Breast epithelium (tissue), 3 donors: Measurements from ENCODE around the gene ASCC1.

Source experiments
- POLR2A ChIP-seq: fragments of 450-650 bp; IDR thresholded peaks from one replicate; pipeline ENCODE4 v1.6.1; 2016; ENCODE audit warnings: antibody characterized with exemption, mild to moderate bottlenecking, moderate library complexity
- TF ChIP-seq, protein P1 (sequence below), 3 donors: fragments of 450-650 bp; IDR thresholded peaks; one replicate each; pipeline ENCODE4 v1.5.1; 2016 to 2017; ENCODE audit warnings: antibody characterized with exemption in 3 of 3, mild to moderate bottlenecking in 3 of 3, moderate library complexity in 3 of 3

DNA sequence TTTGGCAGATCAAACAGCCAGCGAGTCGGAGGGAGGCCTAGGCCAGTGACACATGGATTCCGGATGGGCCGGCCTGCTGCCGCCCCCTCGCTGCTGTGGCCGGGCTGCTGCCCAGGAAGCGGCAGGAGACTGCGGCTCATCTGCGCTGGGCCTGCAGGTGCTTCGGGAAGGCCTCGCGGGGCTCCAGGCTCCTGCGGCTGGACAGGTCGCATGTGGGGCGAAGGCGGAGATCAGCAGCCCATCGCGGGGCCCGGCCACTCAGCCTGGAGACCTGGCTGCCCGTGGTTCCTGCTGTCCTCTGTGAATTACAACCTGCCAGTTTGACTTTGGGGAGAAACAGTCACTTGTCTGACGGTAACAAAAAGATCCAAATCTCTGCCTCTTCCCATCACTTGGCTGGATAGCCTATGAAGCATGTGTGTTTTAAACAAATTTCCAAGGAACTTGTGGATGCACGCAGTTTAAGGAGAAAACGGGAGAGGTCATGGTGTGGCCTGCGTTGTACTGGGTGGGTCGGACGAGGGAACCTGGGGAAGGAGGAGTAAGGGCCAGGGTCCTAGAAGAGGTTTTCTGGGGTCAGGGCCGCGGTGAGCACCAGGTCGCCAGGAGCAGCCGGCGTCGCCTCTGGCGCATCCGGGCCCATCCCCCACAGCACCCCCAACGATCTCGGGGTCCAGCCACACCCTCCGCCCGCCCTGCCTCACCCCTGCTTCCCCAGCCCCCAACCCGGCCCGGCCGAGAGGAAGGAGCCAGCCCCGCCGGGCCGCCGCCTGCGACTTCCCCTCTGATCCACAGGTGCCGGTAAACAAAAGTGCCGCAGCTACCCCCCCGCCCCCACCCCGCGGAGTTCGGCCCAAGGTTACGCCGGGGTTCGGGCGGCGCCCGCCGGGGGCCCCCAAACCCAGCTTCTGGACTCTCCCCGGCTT, 129.3 kb downstream of the ASCC1 start:
- TF ChIP-seq, protein P1, sequence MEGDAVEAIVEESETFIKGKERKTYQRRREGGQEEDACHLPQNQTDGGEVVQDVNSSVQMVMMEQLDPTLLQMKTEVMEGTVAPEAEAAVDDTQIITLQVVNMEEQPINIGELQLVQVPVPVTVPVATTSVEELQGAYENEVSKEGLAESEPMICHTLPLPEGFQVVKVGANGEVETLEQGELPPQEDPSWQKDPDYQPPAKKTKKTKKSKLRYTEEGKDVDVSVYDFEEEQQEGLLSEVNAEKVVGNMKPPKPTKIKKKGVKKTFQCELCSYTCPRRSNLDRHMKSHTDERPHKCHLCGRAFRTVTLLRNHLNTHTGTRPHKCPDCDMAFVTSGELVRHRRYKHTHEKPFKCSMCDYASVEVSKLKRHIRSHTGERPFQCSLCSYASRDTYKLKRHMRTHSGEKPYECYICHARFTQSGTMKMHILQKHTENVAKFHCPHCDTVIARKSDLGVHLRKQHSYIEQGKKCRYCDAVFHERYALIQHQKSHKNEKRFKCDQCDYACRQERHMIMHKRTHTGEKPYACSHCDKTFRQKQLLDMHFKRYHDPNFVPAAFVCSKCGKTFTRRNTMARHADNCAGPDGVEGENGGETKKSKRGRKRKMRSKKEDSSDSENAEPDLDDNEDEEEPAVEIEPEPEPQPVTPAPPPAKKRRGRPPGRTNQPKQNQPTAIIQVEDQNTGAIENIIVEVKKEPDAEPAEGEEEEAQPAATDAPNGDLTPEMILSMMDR (IDR thresholded peaks at IDR 0.05): no peak
- no peak for TF ChIP-seq POLR2A
